Femur (tissue), 1 donor: ENCODE results near the gene GRIN2C.
"Not testable (repeated sequence)": the region's sequence is repeated elsewhere in the genome, so short reads cannot be mapped to it uniquely, and the experiment has no call there.

ENCODE experiments used
- DNase-seq: peaks from one replicate; pipeline ENCODE4 v3.0.0-alpha.2; 2017

The GRIN2C gene

DNA sequence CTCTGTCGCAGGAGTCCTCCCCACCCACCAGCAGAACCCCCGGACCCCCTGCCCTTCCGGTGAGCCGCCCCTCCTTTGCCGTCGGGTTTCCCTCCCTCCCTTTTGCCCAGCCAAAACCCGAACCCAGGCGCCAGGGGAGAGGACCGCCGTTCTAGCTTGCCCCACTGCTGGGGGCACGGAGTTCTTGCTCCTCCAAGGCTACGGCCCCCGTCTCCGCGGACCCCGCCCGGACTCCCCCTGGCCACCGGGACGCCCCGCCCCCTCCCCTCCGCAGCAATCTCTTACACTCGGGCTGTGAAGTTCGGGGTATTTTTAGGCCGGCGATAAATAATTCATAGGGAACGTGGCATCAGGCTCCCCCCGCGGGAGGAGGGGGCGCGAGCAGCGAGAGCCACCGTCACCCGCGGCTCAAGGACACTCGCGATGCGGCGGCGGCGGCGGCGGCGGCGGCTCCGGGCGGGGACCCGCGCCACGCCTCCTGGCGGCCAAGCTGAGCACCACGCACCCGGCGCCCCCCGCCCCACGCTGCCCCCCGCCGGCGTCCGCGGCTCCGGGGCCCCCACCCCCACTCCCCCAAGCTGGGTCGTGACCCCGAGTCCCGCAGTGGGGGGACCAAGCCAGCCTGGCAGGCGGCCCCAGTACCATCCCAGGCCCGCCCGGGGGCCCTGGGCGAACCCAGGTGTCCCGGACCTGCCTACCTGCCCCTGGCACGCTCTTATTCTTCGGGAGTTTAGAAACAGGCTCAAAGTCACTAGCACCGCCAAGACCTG, at the start of gene GRIN2C:
Gene GRIN2C (minus strand): TSS at position 427 of the 770 bp plus-strand sequence. CDS start 4,793 bp downstream, outside the sequence.
- no peak for DNase-seq

GRCh38 chr17:74909097-74909496, 49.4 kb upstream of the GRIN2C start:
- not testable (repeated sequence) for DNase-seq

GRCh38 chr17:74907012-74907411, 47.3 kb upstream of the GRIN2C start:
- no peak for DNase-seq

DNA sequence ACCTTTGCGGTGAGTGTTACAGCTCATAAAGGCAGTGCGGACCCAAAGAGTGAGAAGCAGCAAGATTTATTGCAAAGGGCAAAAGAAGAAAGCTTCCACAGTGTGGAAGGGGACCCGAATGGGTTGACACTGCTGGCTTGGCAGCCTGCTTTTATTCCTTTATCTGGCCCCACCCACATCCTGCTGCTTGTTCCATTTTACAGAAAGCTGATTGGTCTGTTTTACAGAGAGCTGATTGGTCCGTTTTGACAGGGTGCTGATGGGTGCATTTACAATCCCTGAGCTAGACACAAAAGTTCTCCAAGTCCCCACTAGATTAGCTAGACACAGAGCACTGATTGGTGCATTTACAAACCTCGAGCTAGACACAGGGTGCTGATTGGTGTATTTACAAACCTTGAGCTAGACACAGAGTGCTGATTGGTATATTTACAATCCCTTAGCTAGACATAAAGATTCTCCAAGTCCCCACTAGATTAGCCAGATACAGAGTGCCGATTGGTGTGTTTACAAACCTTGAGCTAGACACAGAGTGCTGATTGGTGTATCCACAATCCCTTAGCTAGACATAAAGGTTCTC, 46.6 kb upstream of the GRIN2C start:
- not testable (repeated sequence) for DNase-seq

GRCh38 chr17:74904687-74905409, 45.2 kb upstream of the GRIN2C start:
- no peak for DNase-seq

DNA sequence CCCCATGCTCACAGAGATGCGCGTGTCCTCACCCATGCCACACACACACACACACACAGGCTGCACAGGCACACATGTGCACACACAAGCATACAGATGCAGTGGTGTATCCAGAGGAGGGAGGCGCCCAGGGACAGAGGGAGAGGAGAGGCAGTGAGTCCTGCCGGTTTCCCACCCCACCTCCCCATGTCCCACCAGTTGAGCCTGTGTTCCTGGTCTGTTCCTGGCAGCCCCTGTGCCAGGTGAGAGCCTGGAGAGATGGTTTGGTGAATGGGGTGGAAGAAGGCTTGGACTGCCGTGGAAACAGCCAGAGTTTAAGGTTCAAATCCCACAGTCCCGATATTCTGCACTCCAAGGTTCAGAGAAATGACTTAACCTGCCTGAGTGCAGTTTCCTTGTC, 44.0 kb upstream of the GRIN2C start:
- no peak for DNase-seq

GRCh38 chr17:74903034-74903433, 43.3 kb upstream of the GRIN2C start:
- DNase-seq: no peak

- no peak for DNase-seq
These were observed 41.9 kb upstream of the GRIN2C start for GRCh38 chr17:74901353-74902135.

GRCh38 chr17:74900208-74900607, 40.5 kb upstream of the GRIN2C start:
- no peak for DNase-seq

DNA sequence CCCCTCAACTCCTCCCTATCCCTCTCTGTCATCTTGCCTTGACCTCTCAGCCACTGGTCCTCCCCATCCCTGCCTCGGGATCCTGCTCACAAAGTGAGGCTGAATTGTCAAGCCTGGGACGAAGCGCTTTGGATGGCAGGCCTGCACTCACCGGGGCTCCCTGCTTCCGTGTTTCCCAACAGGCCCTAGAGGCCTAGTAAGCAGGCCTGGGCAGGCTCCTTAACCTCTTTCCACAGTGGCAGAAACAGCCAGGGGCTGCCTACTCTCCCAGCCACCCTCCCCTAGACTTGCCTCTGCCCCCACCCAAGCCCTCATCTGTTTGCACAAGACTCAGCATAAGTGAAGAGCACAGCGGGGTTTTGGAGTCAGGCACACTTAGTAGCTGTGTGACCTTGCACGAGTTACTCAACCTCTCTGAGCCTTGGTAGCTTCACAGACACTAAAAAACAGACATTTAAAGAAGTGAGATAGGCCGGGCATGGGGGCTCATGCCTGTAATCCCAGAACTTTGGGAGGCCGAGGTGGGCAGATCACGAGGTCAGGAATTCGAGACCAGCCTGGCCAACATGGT, 38.8 kb upstream of the GRIN2C start:
- DNase-seq: no peak

DNA sequence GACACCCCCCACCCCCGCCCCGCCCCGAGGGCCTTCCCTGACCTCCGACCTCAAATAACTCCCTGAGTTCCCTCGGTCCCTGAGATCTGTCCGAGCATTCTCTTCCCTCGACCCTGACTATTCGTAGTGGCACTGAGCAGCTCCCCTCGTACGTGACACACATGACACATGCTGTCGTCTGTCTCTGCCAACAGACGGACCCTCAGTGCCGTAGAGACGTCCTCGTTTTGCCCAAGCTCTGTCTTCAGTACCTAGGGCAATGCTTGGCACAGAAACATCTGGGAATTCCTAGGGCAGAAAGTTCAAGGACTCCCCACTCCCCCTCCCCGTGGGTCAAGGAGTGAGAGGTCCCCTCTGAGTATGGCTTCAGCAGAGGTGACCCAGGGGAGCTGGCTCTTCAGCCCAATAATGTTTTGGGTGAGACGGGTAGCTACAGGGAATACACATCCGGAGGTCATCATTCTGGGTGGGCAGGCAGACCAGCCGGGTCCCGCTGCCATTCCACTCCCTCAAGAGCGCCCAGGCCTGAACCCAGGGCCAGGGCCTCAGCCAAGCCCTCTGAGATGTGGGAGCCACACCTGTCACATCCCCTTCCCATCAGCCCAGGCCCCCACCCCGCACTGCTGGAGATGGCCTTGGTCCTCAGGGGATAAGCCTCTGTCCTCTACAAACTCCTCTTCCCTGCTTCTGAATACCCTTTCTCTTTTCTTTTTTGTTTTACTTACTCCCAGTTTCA, 34.4 kb upstream of the GRIN2C start:
- DNase-seq: no peak

DNA sequence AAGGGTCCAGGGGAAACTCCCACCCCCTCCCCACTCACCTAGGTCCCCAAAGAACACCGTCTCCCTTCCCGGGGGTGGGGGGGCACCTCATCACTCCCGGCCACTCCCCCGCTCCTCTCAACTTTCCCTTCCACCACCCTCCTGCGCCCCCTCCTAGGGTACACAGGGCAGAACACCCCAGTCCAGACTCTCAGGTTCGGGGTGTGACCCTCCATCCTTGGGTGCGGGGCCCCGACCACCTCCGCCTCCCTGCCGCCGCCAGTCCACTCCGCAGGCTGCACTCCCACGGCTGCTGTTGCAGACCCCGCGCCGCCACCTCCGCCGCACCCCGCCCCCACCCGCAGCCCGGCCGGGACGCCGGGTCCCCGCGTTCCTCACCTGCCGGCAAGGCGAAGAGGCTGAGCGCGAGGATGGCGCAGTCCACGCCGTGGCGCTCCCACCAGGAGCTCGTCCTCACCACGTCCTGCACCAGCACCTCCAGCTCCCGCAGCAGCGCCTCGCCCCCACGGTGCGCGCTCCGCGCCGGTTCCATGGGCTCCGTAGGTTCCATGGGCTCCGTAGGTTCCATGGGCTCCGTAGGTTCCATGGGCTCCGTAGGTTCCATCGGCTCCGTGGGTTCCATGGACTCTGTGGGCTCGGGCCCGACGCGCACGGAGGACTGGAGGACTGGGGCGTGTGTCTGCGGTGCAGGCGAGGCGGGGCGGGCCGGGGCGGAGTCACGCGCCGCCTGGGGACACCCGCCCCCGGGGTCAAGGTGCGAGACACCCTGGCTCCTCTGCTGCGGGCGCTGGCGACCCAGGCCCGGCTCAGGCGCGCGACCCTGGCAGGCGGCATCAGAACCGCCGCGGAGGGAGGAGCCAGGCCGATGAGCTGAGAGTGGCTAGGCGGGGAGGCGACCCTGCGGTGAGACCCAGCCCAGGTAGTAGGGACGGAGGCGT, 33.6 kb upstream of the GRIN2C start, which contains the start of gene FADS6:
Gene FADS6 (minus strand): TSS at position 660 of the 938 bp plus-strand sequence. CDS start 38 bp downstream, at position 622.
- DNase-seq: no peak

DNA sequence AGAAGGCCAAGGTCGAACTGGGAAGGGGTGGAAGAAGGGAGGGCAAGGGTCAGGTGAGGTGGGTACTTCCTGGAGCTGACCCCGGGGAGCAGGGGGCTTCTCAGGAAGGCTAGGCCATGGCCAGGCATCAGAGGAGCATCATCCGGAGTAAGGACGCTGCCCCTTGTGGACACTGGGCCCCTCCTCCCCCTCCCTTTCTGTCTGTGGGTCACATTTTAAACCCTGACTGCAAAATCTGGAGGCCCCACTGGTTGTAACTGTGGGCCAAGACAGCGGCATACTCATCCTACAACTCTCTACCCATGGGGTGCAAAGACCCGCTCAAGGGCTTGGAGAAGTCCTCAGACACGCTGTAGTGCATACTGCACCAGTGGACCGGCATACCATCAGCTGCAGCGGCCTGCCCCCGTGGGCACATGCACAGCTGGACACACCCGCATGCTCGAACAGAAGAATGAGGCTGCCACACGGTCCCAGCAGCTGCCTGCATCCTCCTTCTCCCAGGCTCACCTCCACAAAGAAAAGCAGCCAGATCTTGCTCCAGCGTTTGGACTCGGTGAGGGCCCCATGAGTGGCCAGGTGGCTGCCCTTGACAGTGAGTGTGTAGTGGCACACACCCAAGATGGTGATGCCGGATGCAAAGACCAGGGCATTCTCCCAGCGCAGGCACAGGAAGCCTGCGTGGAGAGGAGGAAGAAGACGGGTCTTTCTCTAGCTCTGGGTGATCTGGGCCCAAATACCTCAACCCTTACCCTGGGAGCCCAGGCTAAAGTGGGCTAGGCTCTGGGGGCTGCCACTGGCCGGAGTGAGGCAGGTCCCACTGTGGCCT, 32.5 kb upstream of the GRIN2C start:
- no peak for DNase-seq

- DNase-seq: no peak
These were observed 30.9 kb upstream of the GRIN2C start for GRCh38 chr17:74890554-74890953.

DNA sequence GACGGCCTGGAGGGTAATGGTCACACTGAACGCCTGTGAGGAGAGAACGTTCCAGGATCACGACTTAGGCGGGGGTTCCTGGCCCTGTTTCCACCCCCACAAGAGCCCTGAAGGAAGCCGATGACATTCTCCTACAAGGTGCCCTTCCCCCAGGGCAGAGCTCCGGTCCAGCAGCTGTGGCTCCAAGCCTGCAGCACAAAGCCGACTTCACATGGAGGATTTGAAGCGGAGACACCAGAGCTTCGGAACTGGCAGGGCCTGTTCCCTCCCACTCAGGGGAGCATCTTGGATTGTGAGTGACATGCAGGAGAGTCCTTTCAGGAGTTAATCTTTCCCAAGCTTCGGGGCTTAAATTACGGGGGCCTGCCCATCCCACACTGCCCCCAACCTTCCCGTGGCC, 28.8 kb upstream of the GRIN2C start:
- DNase-seq: no peak

DNA sequence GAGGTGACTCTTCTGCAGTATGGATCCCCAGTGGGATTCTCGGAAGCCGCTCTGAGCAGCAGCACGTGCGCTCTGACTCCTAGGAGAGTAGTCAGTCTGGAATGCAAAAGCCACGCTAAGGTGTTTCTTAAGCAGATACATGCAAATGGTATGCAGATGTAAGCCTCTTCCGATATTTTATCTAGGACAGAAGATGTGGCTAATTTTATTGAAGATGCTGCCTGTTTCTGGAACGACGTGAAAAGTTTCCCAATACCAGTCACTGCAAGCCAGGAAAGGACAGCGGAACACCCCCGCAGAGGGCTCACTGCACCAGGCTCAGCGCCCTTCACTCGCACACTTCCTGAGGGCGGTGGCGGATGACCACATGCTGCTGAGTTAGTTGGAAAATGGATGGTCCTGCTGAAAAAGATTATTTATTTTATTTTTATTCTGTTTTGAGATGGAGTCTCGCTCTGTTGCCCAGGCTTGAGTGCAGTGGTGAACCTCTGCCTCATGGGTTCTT, 23.6 kb upstream of the GRIN2C start:
- no peak for DNase-seq

GRCh38 chr17:74882517-74883240, 23.0 kb upstream of the GRIN2C start:
- no peak for DNase-seq

GRCh38 chr17:74881073-74881472, 21.4 kb upstream of the GRIN2C start:
- no peak for DNase-seq

GRCh38 chr17:74879308-74879707, 19.6 kb upstream of the GRIN2C start:
- no peak for DNase-seq
